H9 (cell line): ENCODE measurements around the gene COL4A6. TPM values are rescaled to one million over a fixed set of nuclear protein-coding genes. Genes with fewer than 3 reads are reported as not detected.

Experiments
- DNase-seq: peaks from one replicate; pipeline ENCODE4 v3.0.0-alpha.2; 2017
- H2AFZ ChIP-seq: one replicate; pipeline ENCODE4 v1.6.1; 2013; ENCODE audit warnings: mild to moderate bottlenecking, low read length, control low read depth, moderate library complexity
- H2AK5ac ChIP-seq: 2 replicates; pipeline ENCODE4 v1.6.1; 2013; ENCODE audit warnings: low read length, control low read depth, mixed read lengths; ENCODE audit not compliant: insufficient read length
- H2BK120ac ChIP-seq: one replicate; pipeline ENCODE4 v1.6.1; 2013; ENCODE audit warnings: low read depth, mild to moderate bottlenecking, low read length, control low read depth, inconsistent platforms; ENCODE audit not compliant: poor library complexity, severe bottlenecking
- H2BK12ac ChIP-seq: 2 replicates; pipeline ENCODE4 v1.6.1; 2013; ENCODE audit warnings: low read length, control low read depth, mixed read lengths, low read depth; ENCODE audit not compliant: insufficient read length
- H2BK15ac ChIP-seq: 2 replicates; pipeline ENCODE4 v1.6.1; 2013; ENCODE audit warnings: low read depth, low read length, control low read depth
- H2BK20ac ChIP-seq: one replicate; pipeline ENCODE4 v1.6.1; 2013; ENCODE audit warnings: low read depth, mild to moderate bottlenecking, low read length, control low read depth, inconsistent platforms; ENCODE audit not compliant: poor library complexity, severe bottlenecking
- H2BK5ac ChIP-seq: 2 replicates; pipeline ENCODE4 v1.6.1; 2013; ENCODE audit warnings: low read length, control low read depth, mixed read lengths; ENCODE audit not compliant: insufficient read length
- H3K14ac ChIP-seq: 2 replicates; pipeline ENCODE4 v1.6.1; 2013; ENCODE audit warnings: low read length, control low read depth; ENCODE audit not compliant: insufficient read depth
- H3K18ac ChIP-seq: 2 replicates; pipeline ENCODE4 v1.6.1; 2013; ENCODE audit warnings: low read depth, mild to moderate bottlenecking, mixed read lengths, low read length, control low read depth; ENCODE audit not compliant: insufficient read length
- H3K23ac ChIP-seq: 2 replicates; pipeline ENCODE4 v1.6.1; 2013; ENCODE audit warnings: low read length, control low read depth, mixed read lengths, low read depth; ENCODE audit not compliant: insufficient read length
- H3K23me2 ChIP-seq: 2 replicates; pipeline ENCODE4 v1.6.1; 2013; ENCODE audit warnings: low read depth, mild to moderate bottlenecking, mixed read lengths, low read length, control low read depth; ENCODE audit not compliant: insufficient read length, poor library complexity, severe bottlenecking
- H3K27ac ChIP-seq: 2 replicates; pipeline ENCODE4 v1.5.1; 2013; ENCODE audit warnings: low read length, control low read depth, mixed read lengths, low read depth; ENCODE audit not compliant: insufficient read length
- H3K27me3 ChIP-seq: 2 replicates; pipeline ENCODE4 v1.6.1; 2013; ENCODE audit warnings: low read length, control low read depth, inconsistent platforms; ENCODE audit not compliant: insufficient read depth
- H3K4ac ChIP-seq: 2 replicates; pipeline ENCODE4 v1.6.1; 2013; ENCODE audit warnings: low read depth, mild to moderate bottlenecking, control low read depth, inconsistent platforms, low read length, moderate library complexity
- H3K4me1 ChIP-seq: 2 replicates; pipeline ENCODE4 v1.6.1; 2013; ENCODE audit warnings: low read length, control low read depth, inconsistent platforms; ENCODE audit not compliant: insufficient read depth
- H3K4me2 ChIP-seq: 2 replicates; pipeline ENCODE4 v1.6.1; 2013; ENCODE audit warnings: low read length, control low read depth, mixed read lengths; ENCODE audit not compliant: insufficient read length, insufficient read depth
- H3K56ac ChIP-seq: 2 replicates; pipeline ENCODE4 v1.6.1; 2013; ENCODE audit warnings: low read depth, mild to moderate bottlenecking, mixed read lengths, low read length, control low read depth; ENCODE audit not compliant: insufficient read length
- H3K79me1 ChIP-seq: 2 replicates; pipeline ENCODE4 v1.6.1; 2013; ENCODE audit warnings: low read depth, mild to moderate bottlenecking, moderate library complexity, low read length, control low read depth, inconsistent platforms; ENCODE audit not compliant: insufficient read depth, poor library complexity, severe bottlenecking
- H3K79me2 ChIP-seq: 2 replicates; pipeline ENCODE4 v1.6.1; 2013; ENCODE audit warnings: low read length, control low read depth, inconsistent platforms; ENCODE audit not compliant: insufficient read depth
- H3K9ac ChIP-seq: 2 replicates; pipeline ENCODE4 v1.6.1; 2013; ENCODE audit warnings: low read length, control low read depth, mixed read lengths; ENCODE audit not compliant: insufficient read length; ENCODE audit errors: extremely low read depth
- H3K9me3 ChIP-seq: one replicate; pipeline ENCODE4 v1.6.1; 2013; ENCODE audit warnings: low read depth, low read length, inconsistent platforms; ENCODE audit not compliant: control insufficient read depth
- H3T11ph ChIP-seq: one replicate; pipeline ENCODE4 v1.6.1; 2013; ENCODE audit warnings: mild to moderate bottlenecking, low read length, control low read depth, inconsistent platforms
- H4K20me1 ChIP-seq: one replicate; pipeline ENCODE4 v1.6.1; 2013; ENCODE audit not compliant: control insufficient read depth, insufficient read length, insufficient read depth
- H4K5ac ChIP-seq: 2 replicates; pipeline ENCODE4 v1.6.1; 2013; ENCODE audit warnings: low read depth, mild to moderate bottlenecking, mixed read lengths, low read length, control low read depth; ENCODE audit not compliant: insufficient read length
- H4K8ac ChIP-seq: replicated peaks from 2 replicates; pipeline ENCODE4 v1.6.1; 2013; ENCODE audit warnings: low read length, control low read depth, mixed read lengths, low read depth; ENCODE audit not compliant: insufficient read length
- H4K91ac ChIP-seq: 2 replicates; pipeline ENCODE4 v1.6.1; 2013; ENCODE audit warnings: low read depth, mild to moderate bottlenecking, moderate library complexity, mixed read lengths, low read length, control low read depth; ENCODE audit not compliant: insufficient read length
- H3K27ac Mint-ChIP-seq, 3 experiments: 2 replicates in 2 of 3; 3 replicates in 1 of 3; pipeline ENCODE4 v1.8.0; 2020 to 2021; ENCODE audit warnings: mixed read lengths in 3 of 3, mild to moderate bottlenecking in 1 of 3, moderate library complexity in 1 of 3
- H3K27me3 Mint-ChIP-seq: 2 replicates; pipeline ENCODE4 v1.8.0; 2021; ENCODE audit warnings: low read depth, mild to moderate bottlenecking, moderate library complexity, mixed read lengths
- H3K36me3 Mint-ChIP-seq, 3 experiments: 2 replicates in 2 of 3; 3 replicates in 1 of 3; pipeline ENCODE4 v1.8.0; 2020 to 2021; ENCODE audit warnings: low read depth in 3 of 3, mixed read lengths in 3 of 3; ENCODE audit not compliant: insufficient read depth in 1 of 3
- H3K4me1 Mint-ChIP-seq, 2 experiments: 2 replicates each; pipeline ENCODE4 v1.8.0; 2020; ENCODE audit warnings: mixed read lengths in 2 of 2
- H3K4me3 Mint-ChIP-seq, 2 experiments: 2 replicates in 1 of 2; 3 replicates in 1 of 2; pipeline ENCODE4 v1.8.0; 2020 to 2021; ENCODE audit warnings: mild to moderate bottlenecking in 2 of 2, mixed read lengths in 2 of 2, moderate library complexity in 1 of 2
- H3K9me3 Mint-ChIP-seq, 2 experiments: 2 replicates in 1 of 2; 3 replicates in 1 of 2; pipeline ENCODE4 v1.8.0; 2020; ENCODE audit warnings: mild to moderate bottlenecking in 2 of 2, mixed read lengths in 2 of 2, moderate library complexity in 1 of 2
- WGBS: extraction: QIAGEN DNeasy Blood & Tissue Kit; methylation state at CpG from one replicate; pipeline ENCODE4 v1.1.7; 2013; ENCODE audit warnings: missing lambda C conversion rate, low lambda C conversion rate, mixed read lengths; ENCODE audit not compliant: insufficient read length; ENCODE audit errors: extremely low coverage; 5-methylcytosine and 5-hydroxymethylcytosine counted together
- total RNA-seq: library from RNA; stranded (reverse); gene quantifications from 2 replicates; pipeline ENCODE4 v1.2.1, GENCODE V29; 2021
- TF ChIP-seq, protein P1 (sequence below): fragments of 200-600 bp; sonication (generic); conservative IDR thresholded peaks from 3 replicates; pipeline ENCODE4 v1.8.0; 2021; ENCODE audit warnings: antibody characterized with exemption, mild to moderate bottlenecking

The COL4A6 gene
- total RNA-seq, 1 experiment from 2014 or later = 16.7 TPM

DNA sequence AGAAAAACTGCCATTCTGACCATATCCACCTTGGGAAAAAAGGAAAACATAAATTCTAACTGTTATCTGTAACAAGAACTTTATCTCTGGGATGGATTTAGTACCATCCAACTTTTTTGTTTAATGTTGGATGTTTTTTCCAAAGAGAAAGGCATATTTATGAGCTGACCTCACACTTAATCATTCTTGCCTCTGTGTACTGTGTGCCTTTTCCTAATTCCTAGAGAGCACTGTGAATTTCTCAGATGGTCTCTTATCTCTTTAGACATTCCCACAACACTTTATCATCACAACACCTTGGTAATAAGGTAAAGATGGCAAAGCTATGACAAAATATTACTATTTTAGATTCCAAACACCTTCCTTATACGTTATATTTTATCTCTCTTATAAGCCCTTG lies 126.2 kb downstream of the COL4A6 start:
- H3K27me3 ChIP-seq = no peaks in the 10 kb centered on the region
- no peak overlapping the region for H3K27ac Mint-ChIP-seq
- H3K56ac ChIP-seq = no peak overlapping the region
- H3K79me2 ChIP-seq = no peaks in the 10 kb centered on the region
- H2BK12ac ChIP-seq = no peak overlapping the region
- no peak overlapping the region for H2AFZ ChIP-seq
- H3K4me2 ChIP-seq = no peak overlapping the region
- H3K23ac ChIP-seq = no peak overlapping the region
- no peak overlapping the region for H3K4me3 Mint-ChIP-seq
- H4K5ac ChIP-seq = no peak overlapping the region
- H3K14ac ChIP-seq = no peak overlapping the region
- no peak overlapping the region for H3K4ac ChIP-seq
- no peak overlapping the region for H2BK15ac ChIP-seq
- no peaks in the 10 kb centered on the region for H4K20me1 ChIP-seq
- no peak overlapping the region for H2BK120ac ChIP-seq
- peaks cover 6 to 8% of the 10 kb centered on the region in 2 experiments for H3K4me1 Mint-ChIP-seq
- peaks cover 0 to under 1% of the 10 kb centered on the region in 2 experiments; a peak in 2 of 5 replicates for H3K9me3 Mint-ChIP-seq
- H3K9ac ChIP-seq = no peak overlapping the region
- H3K23me2 ChIP-seq = no peaks in the 10 kb centered on the region
- H3K18ac ChIP-seq = no peak overlapping the region
- no peak overlapping the region for H3K27ac ChIP-seq
- DNase-seq = no peak
- H4K8ac ChIP-seq = no peak overlapping the region
- H2BK20ac ChIP-seq = no peak overlapping the region
- H2BK5ac ChIP-seq = no peak overlapping the region
- TF ChIP-seq, protein P1, sequence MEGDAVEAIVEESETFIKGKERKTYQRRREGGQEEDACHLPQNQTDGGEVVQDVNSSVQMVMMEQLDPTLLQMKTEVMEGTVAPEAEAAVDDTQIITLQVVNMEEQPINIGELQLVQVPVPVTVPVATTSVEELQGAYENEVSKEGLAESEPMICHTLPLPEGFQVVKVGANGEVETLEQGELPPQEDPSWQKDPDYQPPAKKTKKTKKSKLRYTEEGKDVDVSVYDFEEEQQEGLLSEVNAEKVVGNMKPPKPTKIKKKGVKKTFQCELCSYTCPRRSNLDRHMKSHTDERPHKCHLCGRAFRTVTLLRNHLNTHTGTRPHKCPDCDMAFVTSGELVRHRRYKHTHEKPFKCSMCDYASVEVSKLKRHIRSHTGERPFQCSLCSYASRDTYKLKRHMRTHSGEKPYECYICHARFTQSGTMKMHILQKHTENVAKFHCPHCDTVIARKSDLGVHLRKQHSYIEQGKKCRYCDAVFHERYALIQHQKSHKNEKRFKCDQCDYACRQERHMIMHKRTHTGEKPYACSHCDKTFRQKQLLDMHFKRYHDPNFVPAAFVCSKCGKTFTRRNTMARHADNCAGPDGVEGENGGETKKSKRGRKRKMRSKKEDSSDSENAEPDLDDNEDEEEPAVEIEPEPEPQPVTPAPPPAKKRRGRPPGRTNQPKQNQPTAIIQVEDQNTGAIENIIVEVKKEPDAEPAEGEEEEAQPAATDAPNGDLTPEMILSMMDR = no peak
- H3K79me1 ChIP-seq = no peaks in the 10 kb centered on the region
- no peak overlapping the region for H2AK5ac ChIP-seq
- no CpG with 5 or more reads among the region's 1 CpG for WGBS
- H3K36me3 Mint-ChIP-seq = peaks cover 0 to 2% (median 2%) of the 10 kb centered on the region in 3 experiments; a peak in 1 of 7 replicates
- H4K91ac ChIP-seq = no peak overlapping the region
- H3K9me3 ChIP-seq = no peaks in the 10 kb centered on the region
- H3T11ph ChIP-seq = no peak overlapping the region
- H3K4me1 ChIP-seq = no peaks in the 10 kb centered on the region
- no peaks in the 10 kb centered on the region for H3K27me3 Mint-ChIP-seq
